Superior temporal gyrus (tissue), 1 donor: ENCODE measurements around the gene ZNF432.
"Not testable (repeated sequence)": the region's sequence is repeated elsewhere in the genome, so short reads cannot be mapped to it uniquely, and the experiment has no call there.

Source experiments
- DNase-seq: peaks from one replicate; pipeline ENCODE4 v3.0.0-alpha.2; 2016; ENCODE audit errors: extremely low spot score

The ZNF432 gene

GRCh38 chr19:52048555-52049501 lies at the start of gene ZNF432:
Gene ZNF432 (minus strand): TSS chr19:52048838. CDS start chr19:52046868, 1,970 bp downstream.
- DNase-seq: peak; percentile 96

- not testable (repeated sequence) for DNase-seq
These were observed 47.8 kb upstream of the ZNF432 start for GRCh38 chr19:52096416-52096815.

GRCh38 chr19:52095172-52096014 lies 46.8 kb upstream of the ZNF432 start, which contains the start of gene ZNF841:
Gene ZNF841 (minus strand): TSS chr19:52095765. CDS start chr19:52084801, 10,964 bp downstream.
- peak; percentile 87 for DNase-seq

- no peak for DNase-seq
These were observed 46.0 kb upstream of the ZNF432 start for GRCh38 chr19:52094526-52095130.

- no peak for DNase-seq
These were observed 37.8 kb upstream of the ZNF432 start for GRCh38 chr19:52086481-52086880.

- no peak for DNase-seq
These were observed 21.9 kb upstream of the ZNF432 start for GRCh38 chr19:52070496-52070895.

- DNase-seq: no peak
These were observed 21.0 kb upstream of the ZNF432 start for GRCh38 chr19:52069653-52070052.

- DNase-seq: no peak
These were observed 17.7 kb upstream of the ZNF432 start for GRCh38 chr19:52066258-52066863.

- DNase-seq: no peak
These were observed 16.8 kb upstream of the ZNF432 start for GRCh38 chr19:52065399-52065798.

- DNase-seq: not testable (repeated sequence)
These were observed 7.8 kb upstream of the ZNF432 start for GRCh38 chr19:52056480-52056879.

- DNase-seq: not testable (repeated sequence)
These were observed 3.1 kb upstream of the ZNF432 start for GRCh38 chr19:52051736-52052135.

- DNase-seq: no peak
These were observed 9.5 kb downstream of the ZNF432 start for GRCh38 chr19:52039169-52039568.

GRCh38 chr19:52034051-52034728 lies 14.4 kb downstream of the ZNF432 start:
- no peak for DNase-seq

- no peak for DNase-seq
These were observed 19.9 kb downstream of the ZNF432 start for GRCh38 chr19:52028780-52029123.

- DNase-seq: peak; percentile 94
These were observed 20.4 kb downstream of the ZNF432 start, which contains the start of gene ZNF614 for GRCh38 chr19:52028027-52028779. Gene ZNF614 (minus strand): TSS chr19:52028379. CDS start chr19:52025745, 2,634 bp downstream.

GRCh38 chr19:52026255-52026990 lies 22.2 kb downstream of the ZNF432 start:
- DNase-seq: not testable (repeated sequence)

- DNase-seq: not testable (repeated sequence)
These were observed 24.2 kb downstream of the ZNF432 start for GRCh38 chr19:52024478-52024877.

GRCh38 chr19:52022193-52022592 lies 26.4 kb downstream of the ZNF432 start:
- DNase-seq: no peak

GRCh38 chr19:52020506-52020905 lies 28.1 kb downstream of the ZNF432 start:
- DNase-seq: no peak
